Measurements from ENCODE around the gene YTHDF1.

DNA sequence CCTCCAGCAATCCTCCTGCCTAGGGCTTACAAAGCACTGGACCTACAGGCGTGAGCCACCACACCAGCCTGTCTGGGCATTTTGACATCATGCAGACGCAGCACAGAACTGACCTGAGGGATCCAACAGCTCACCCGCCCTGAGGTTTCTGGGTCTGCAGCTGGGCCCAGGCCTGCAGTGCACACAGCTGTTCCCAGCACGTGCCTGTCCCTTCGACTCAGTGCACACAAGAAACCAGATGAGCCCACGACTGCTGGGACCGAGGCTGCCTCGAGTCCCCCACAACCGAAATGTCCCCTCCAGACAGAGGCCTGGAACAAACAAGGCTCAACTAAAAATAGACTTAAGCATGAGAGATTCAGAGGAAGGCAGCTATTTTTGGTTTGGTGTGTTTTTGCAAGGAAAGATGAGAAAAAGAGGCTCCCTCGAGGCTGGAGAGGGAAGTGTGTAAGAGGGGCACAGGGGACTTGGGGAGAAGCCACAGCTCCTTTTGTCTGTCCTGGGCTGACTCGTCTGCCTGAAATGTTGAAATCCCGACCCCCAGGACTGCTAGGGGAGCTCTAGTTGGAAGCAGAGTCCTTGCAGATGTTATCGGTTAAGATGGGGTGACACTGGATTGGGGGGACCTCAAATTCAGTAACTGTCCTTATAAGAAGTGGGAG is 66.3 kb downstream of the YTHDF1 start:
- TF ChIP-seq, protein P1, sequence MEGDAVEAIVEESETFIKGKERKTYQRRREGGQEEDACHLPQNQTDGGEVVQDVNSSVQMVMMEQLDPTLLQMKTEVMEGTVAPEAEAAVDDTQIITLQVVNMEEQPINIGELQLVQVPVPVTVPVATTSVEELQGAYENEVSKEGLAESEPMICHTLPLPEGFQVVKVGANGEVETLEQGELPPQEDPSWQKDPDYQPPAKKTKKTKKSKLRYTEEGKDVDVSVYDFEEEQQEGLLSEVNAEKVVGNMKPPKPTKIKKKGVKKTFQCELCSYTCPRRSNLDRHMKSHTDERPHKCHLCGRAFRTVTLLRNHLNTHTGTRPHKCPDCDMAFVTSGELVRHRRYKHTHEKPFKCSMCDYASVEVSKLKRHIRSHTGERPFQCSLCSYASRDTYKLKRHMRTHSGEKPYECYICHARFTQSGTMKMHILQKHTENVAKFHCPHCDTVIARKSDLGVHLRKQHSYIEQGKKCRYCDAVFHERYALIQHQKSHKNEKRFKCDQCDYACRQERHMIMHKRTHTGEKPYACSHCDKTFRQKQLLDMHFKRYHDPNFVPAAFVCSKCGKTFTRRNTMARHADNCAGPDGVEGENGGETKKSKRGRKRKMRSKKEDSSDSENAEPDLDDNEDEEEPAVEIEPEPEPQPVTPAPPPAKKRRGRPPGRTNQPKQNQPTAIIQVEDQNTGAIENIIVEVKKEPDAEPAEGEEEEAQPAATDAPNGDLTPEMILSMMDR (IDR thresholded peaks at IDR 0.05), result no peak
- TF ChIP-seq EP300 (IDR thresholded peaks at IDR 0.05) (no peak), POLR2AphosphoS5 (IDR thresholded peaks at IDR 0.05) (no peak), POLR2A (IDR thresholded peaks at IDR 0.05; ENCODE audit: low read depth) (no peak)

All from esophagus muscularis mucosa (tissue), 4 donors.